ENCODE data around the gene ZNF385C.
A peak's percentile ranks its signal among the peaks of the same experiment; 100 is the strongest.

The ZNF385C gene

DNA sequence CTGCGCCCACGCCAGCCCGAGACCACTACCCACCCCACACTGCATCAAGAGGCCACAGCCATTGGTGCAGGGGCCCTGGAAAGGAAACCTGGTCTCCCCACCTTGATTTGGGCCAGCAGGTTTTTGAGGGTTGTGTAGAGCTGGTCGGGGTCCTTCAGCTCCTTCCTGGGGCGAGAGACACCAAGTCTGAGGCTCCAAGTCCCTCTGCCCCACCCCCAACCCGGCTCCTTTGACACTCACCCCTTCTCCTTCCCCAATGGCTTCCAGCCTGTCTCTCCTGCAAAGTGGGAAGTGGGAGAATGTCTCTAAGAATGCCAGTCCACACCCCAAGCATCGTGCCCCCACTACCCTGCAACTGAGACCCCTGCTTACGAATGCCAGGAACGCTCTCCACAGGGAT, 15.8 kb upstream of the ZNF385C start:
- peaks cover 30% of the 10 kb centered on the region for H3K4me1 ChIP-seq (ENCODE audit: control insufficient read depth, insufficient read depth, low read length)
- no peak overlapping the region for H3K4me3 ChIP-seq (ENCODE audit: low read length in 2 of 2)
- no peaks in the 10 kb centered on the region for H3K9me3 ChIP-seq (ENCODE audit: control insufficient read depth in 2 of 2, low read length in 2 of 2)
- no peak overlapping the region for H3K9ac ChIP-seq (ENCODE audit: low read length in 2 of 2)
- no peak overlapping the region for H3K27ac ChIP-seq (ENCODE audit: low read length)
- H3K27me3 ChIP-seq (ENCODE audit: control insufficient read depth in 1 of 2, insufficient read depth in 2 of 2, low read length in 2 of 2) = no peaks in the 10 kb centered on the region
- H3K36me3 ChIP-seq (ENCODE audit: control insufficient read depth in 2 of 2, insufficient read depth in 2 of 2, low read length in 2 of 2) = peaks cover 8 to 18% of the 10 kb centered on the region in 2 donors

DNA sequence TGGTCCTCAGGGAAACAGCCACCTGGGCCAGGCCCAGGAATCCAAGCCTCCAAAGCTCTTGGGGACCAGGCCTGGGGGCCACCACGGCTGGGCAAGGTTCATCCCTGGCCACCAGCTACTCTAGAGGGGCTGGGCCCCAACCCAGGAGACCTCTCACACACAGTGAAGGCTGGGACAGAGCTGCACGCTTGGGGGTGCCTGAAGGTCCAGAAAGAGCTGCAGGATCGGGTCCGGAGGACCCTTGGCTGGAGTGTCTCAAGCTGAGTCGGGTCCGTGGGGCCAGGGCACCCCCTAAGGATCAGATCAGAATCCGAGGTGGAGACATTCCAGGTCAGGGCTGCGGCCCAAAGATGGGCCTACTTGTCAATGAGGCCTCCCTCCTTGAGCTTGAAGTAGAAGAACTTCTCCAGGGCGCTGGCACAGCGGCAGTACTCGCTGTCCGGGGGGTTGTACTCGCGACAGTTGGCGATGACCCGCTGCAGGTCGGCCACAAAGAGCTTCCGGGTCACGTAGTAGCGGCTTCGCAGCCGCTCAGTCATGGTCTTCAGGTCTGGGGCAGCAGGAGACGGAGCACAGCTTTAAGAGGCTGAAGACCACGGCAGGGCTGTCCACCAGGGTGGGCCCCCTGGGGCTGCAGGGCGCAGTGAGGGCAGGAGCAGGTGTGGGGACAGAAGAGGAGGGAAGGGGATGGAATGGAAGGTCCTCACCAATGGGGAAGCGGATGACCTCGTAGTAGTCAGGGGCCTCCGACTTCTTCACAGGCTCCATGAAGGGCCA, 15.2 kb upstream of the ZNF385C start:
- Histone ChIP-seq H3K9me3 (ENCODE audit: control insufficient read depth in 2 of 2, low read length in 2 of 2) (no peaks in the 10 kb centered on the region), H3K27me3 (ENCODE audit: control insufficient read depth in 1 of 2, insufficient read depth in 2 of 2, low read length in 2 of 2) (no peaks in the 10 kb centered on the region), H3K9ac (ENCODE audit: low read length in 2 of 2) (peak overlapping the region; percentile 73 to 74), H3K4me3 (ENCODE audit: low read length in 2 of 2) (no peak overlapping the region), H3K36me3 (ENCODE audit: control insufficient read depth in 2 of 2, insufficient read depth in 2 of 2, low read length in 2 of 2) (peaks cover 14 to 18% of the 10 kb centered on the region in 2 donors), H3K4me1 (ENCODE audit: control insufficient read depth, insufficient read depth, low read length) (peaks cover 30% of the 10 kb centered on the region), H3K27ac (ENCODE audit: low read length) (peak overlapping the region; percentile 94)

- Histone ChIP-seq H3K4me1 (ENCODE audit: control insufficient read depth, insufficient read depth, low read length) (peaks cover 33% of the 10 kb centered on the region), H3K27ac (ENCODE audit: low read length) (peak within 1 kb of the TSS; percentile 94), H3K9ac (ENCODE audit: low read length in 2 of 2) (peak within 1 kb of the TSS; percentile 74 to 88), H3K27me3 (ENCODE audit: control insufficient read depth in 1 of 2, insufficient read depth in 2 of 2, low read length in 2 of 2) (no peaks in the 10 kb centered on the region), H3K9me3 (ENCODE audit: control insufficient read depth in 2 of 2, low read length in 2 of 2) (no peaks in the 10 kb centered on the region), H3K4me3 (ENCODE audit: low read length in 2 of 2) (peak within 1 kb of the TSS; percentile 82 to 88), H3K36me3 (ENCODE audit: control insufficient read depth in 2 of 2, insufficient read depth in 2 of 2, low read length in 2 of 2) (peaks cover 15% of the 10 kb centered on the region in 2 donors)
Measured at GRCh38 chr17:42112552-42113176, 14.4 kb upstream of the ZNF385C start, which contains the start of gene DHX58. DHX58 (minus strand) TSS chr17:42112714; CDS start chr17:42111892, 822 bp downstream.

GRCh38 chr17:42111871-42112551, 13.7 kb upstream of the ZNF385C start:
- Histone ChIP-seq H3K4me1 (ENCODE audit: control insufficient read depth, insufficient read depth, low read length) (peaks cover 31% of the 10 kb centered on the region), H3K9ac (ENCODE audit: low read length in 2 of 2) (peak overlapping the region; percentile 74 to 88), H3K9me3 (ENCODE audit: control insufficient read depth in 2 of 2, low read length in 2 of 2) (no peaks in the 10 kb centered on the region), H3K36me3 (ENCODE audit: control insufficient read depth in 2 of 2, insufficient read depth in 2 of 2, low read length in 2 of 2) (peaks cover 11 to 15% of the 10 kb centered on the region in 2 donors), H3K27ac (ENCODE audit: low read length) (peak overlapping the region; percentile 94), H3K4me3 (ENCODE audit: low read length in 2 of 2) (peak overlapping the region; percentile 82 to 88), H3K27me3 (ENCODE audit: control insufficient read depth in 1 of 2, insufficient read depth in 2 of 2, low read length in 2 of 2) (no peaks in the 10 kb centered on the region)

DNA sequence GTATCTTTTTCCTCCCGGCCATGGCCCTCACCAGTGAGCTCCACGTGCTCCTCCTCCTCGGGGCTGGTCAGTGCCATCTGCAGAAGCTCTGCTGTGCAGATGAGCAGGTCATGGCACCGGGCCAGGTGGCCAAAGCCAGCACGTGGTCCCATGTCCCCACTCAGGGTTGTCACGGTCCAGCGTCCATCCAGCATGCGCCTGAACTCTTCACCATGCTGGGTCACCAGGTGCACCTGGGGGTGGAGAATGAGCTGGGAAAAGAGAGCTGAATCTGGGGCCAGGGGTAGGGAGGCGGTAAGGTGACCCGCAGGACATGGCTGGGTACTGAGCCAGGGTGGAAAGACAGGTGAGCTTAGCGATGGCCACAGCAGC, 13.0 kb upstream of the ZNF385C start:
- Histone ChIP-seq H3K9ac (ENCODE audit: low read length in 2 of 2) (peak overlapping the region; percentile 74 to 88), H3K36me3 (ENCODE audit: control insufficient read depth in 2 of 2, insufficient read depth in 2 of 2, low read length in 2 of 2) (peaks cover 8 to 15% of the 10 kb centered on the region in 2 donors), H3K27ac (ENCODE audit: low read length) (peak overlapping the region; percentile 94), H3K4me1 (ENCODE audit: control insufficient read depth, insufficient read depth, low read length) (peaks cover 28% of the 10 kb centered on the region), H3K4me3 (ENCODE audit: low read length in 2 of 2) (peak overlapping the region; percentile 82 to 88), H3K9me3 (ENCODE audit: control insufficient read depth in 2 of 2, low read length in 2 of 2) (no peaks in the 10 kb centered on the region), H3K27me3 (ENCODE audit: control insufficient read depth in 1 of 2, insufficient read depth in 2 of 2, low read length in 2 of 2) (no peaks in the 10 kb centered on the region)

DNA sequence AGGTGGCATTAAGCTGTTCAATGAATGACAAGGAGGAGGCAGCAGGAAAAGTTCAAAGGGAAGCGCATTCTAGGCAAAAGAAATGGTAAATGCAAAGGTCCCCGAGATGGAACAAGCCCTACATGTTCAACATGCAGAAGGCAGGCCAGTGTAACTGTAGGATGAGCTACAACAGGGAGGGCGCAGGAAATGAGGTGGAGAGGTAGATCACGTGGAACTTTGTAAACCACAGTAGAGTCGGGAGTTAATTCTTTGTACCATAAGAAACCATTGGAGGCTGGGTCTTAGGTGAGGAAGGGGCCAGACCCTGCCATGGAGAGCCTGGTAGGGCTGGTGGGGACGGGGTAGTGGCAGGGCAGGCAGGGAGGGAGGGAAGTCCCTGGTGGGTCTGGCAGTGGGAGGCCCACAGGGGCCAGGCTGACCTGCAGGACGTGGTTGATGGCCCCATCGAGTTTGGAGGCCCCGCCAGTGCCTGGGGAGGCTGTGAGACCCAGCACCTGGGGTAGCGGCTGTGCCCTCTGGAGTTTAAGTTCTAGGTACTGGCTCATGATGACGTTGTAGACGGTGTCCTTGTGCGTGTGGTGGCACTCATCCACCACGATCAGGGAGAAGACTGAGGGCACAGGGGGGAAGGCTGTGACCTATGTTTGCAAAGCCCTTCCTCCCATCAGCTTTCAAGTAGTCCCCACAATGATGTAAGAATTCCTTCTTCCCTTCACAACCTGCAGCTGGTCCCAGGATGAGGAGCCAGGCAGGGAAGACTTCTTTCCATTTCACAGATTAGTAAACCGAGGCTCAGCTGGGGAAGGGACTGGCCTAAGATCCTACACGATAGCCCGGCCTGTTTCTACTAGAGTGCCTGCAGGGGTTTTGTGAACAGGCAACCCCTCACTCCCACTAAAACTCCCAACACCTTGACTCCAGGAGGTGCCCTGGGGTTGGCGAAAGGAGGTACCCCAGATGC, 12.3 kb upstream of the ZNF385C start:
- H3K4me3 ChIP-seq (ENCODE audit: low read length in 2 of 2) = no peak overlapping the region
- peaks cover 6 to 15% of the 10 kb centered on the region in 2 donors for H3K36me3 ChIP-seq (ENCODE audit: control insufficient read depth in 2 of 2, insufficient read depth in 2 of 2, low read length in 2 of 2)
- H3K4me1 ChIP-seq (ENCODE audit: control insufficient read depth, insufficient read depth, low read length) = peaks cover 28% of the 10 kb centered on the region

DNA sequence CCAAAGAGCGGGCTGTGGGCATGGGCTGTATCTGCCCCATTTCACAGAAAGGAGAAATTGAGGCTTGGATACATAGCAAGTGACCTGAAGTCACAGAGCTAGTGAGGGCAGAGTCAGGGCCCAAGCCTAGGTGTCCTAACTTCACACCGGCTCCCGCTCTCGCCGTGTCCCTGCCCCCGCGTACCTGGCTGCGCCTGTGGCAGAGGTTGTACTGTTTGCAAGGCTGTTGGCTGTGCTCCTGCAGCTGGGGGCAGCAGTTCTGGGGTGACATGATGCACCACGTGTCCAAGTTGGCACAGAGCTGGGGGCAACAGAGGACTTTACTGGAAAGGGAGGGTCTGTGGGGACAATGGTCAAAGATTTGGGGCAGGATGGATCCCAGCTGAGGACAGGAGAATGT, 10.8 kb upstream of the ZNF385C start:
- Histone ChIP-seq H3K4me3 (ENCODE audit: low read length in 2 of 2) (no peak overlapping the region), H3K36me3 (ENCODE audit: control insufficient read depth in 2 of 2, insufficient read depth in 2 of 2, low read length in 2 of 2) (peaks cover 8 to 9% of the 10 kb centered on the region in 2 donors), H3K27ac (ENCODE audit: low read length) (no peak overlapping the region), H3K9me3 (ENCODE audit: control insufficient read depth in 2 of 2, low read length in 2 of 2) (no peaks in the 10 kb centered on the region), H3K9ac (ENCODE audit: low read length in 2 of 2) (no peak overlapping the region), H3K27me3 (ENCODE audit: control insufficient read depth in 1 of 2, insufficient read depth in 2 of 2, low read length in 2 of 2) (no peaks in the 10 kb centered on the region), H3K4me1 (ENCODE audit: control insufficient read depth, insufficient read depth, low read length) (peaks cover 28% of the 10 kb centered on the region)

More for the DNA sequence above, 12.3 kb upstream of the ZNF385C start:
- no peaks in the 10 kb centered on the region for H3K9me3 ChIP-seq (ENCODE audit: control insufficient read depth in 2 of 2, low read length in 2 of 2)
- H3K9ac ChIP-seq (ENCODE audit: low read length in 2 of 2) = no peak overlapping the region
- H3K27ac ChIP-seq (ENCODE audit: low read length) = peak overlapping the region; percentile 94
- no peaks in the 10 kb centered on the region for H3K27me3 ChIP-seq (ENCODE audit: control insufficient read depth in 1 of 2, insufficient read depth in 2 of 2, low read length in 2 of 2)

- Histone ChIP-seq H3K4me3 (ENCODE audit: low read length in 2 of 2) (peak overlapping the region in 1 of 2 donors; percentile 40), H3K4me1 (ENCODE audit: control insufficient read depth, insufficient read depth, low read length) (peaks cover 23% of the 10 kb centered on the region), H3K9me3 (ENCODE audit: control insufficient read depth in 2 of 2, low read length in 2 of 2) (no peaks in the 10 kb centered on the region), H3K27ac (ENCODE audit: low read length) (no peak overlapping the region), H3K9ac (ENCODE audit: low read length in 2 of 2) (no peak overlapping the region), H3K36me3 (ENCODE audit: control insufficient read depth in 2 of 2, insufficient read depth in 2 of 2, low read length in 2 of 2) (peaks cover 9 to 12% of the 10 kb centered on the region in 2 donors), H3K27me3 (ENCODE audit: control insufficient read depth in 1 of 2, insufficient read depth in 2 of 2, low read length in 2 of 2) (no peaks in the 10 kb centered on the region)
Measured at GRCh38 chr17:42107597-42108576, 9.6 kb upstream of the ZNF385C start.

DNA sequence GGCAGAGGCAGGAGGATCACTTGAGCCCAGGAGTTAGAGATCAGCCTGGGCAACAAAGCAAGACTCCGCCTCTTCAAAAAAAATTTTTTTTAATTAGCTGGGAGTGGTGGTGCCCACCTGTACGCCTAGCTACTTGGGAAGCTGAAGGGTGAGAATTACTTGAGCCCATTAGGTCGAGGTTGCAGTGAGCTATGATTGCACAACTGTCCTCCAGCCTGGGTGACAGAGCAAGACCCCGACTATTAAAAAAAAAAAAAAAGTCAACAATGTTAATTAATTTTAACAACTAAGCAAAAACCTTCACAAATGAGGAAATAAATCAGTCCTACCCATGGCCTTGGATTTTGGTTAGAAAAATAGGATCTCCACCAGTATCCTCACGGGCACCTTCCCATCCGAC, 8.9 kb upstream of the ZNF385C start:
- Histone ChIP-seq H3K4me1 (ENCODE audit: control insufficient read depth, insufficient read depth, low read length) (peaks cover 18% of the 10 kb centered on the region), H3K9ac (ENCODE audit: low read length in 2 of 2) (no peak overlapping the region), H3K4me3 (ENCODE audit: low read length in 2 of 2) (no peak overlapping the region), H3K27ac (ENCODE audit: low read length) (no peak overlapping the region), H3K27me3 (ENCODE audit: control insufficient read depth in 1 of 2, insufficient read depth in 2 of 2, low read length in 2 of 2) (no peaks in the 10 kb centered on the region), H3K36me3 (ENCODE audit: control insufficient read depth in 2 of 2, insufficient read depth in 2 of 2, low read length in 2 of 2) (peaks cover 9 to 12% of the 10 kb centered on the region in 2 donors), H3K9me3 (ENCODE audit: control insufficient read depth in 2 of 2, low read length in 2 of 2) (no peaks in the 10 kb centered on the region)

Data from stomach smooth muscle (tissue), 2 donors.